MV-4-11 (cell line): ENCODE data around the gene ETFA.

Source experiments
- DNase-seq: peaks from one replicate; lab custom pipeline; 2025; lab: John Stamatoyannopoulos, UW

ETFA gene

GRCh38 chr15:76175442-76175841 is 135.8 kb downstream of the ETFA start:
- no peak for DNase-seq

GRCh38 chr15:76174654-76175053 is 136.6 kb downstream of the ETFA start:
- DNase-seq, result no peak

- DNase-seq, result no peak
Observed at GRCh38 chr15:76173317-76173834, 137.9 kb downstream of the ETFA start.

- DNase-seq, result no peak
Observed at GRCh38 chr15:76172782-76173181, 138.5 kb downstream of the ETFA start.

- peak; percentile 28 for DNase-seq
Observed at GRCh38 chr15:76169911-76170800, 141.1 kb downstream of the ETFA start.

- peak; percentile 86 for DNase-seq
Observed at GRCh38 chr15:76169018-76169417, 142.3 kb downstream of the ETFA start.

GRCh38 chr15:76168237-76168984 is 142.9 kb downstream of the ETFA start:
- DNase-seq, result no peak

- no peak for DNase-seq
Observed at GRCh38 chr15:76165951-76166350, 145.3 kb downstream of the ETFA start.
